A673 (cell line): Measurements from ENCODE around the gene KLHL13. TPM values are rescaled to one million over a fixed set of nuclear protein-coding genes. Genes with fewer than 3 reads are reported as not detected.
A peak's percentile ranks its signal among the peaks of the same experiment; 100 is the strongest.

Experiments
- BruUV-seq: library from RNA; stranded (reverse); fragments of 400-500 nt; replicated peaks from 2 replicates; lab custom pipeline; 2021; lab: Mats Ljungman, UMichigan
- CTCF ChIA-PET: fragments of 300-600 bp; sonication (Branson Sonifier 250); formaldehyde crosslinking; loops from one replicate; lab custom pipeline; 2022; ENCODE audit warnings: antibody characterized with exemption; lab: Charles Lee
- POLR2A ChIA-PET: fragments of 300-600 bp; sonication (Branson Sonifier 250); formaldehyde crosslinking; loops from one replicate; lab custom pipeline; 2022; ENCODE audit warnings: antibody characterized with exemption; ENCODE audit not compliant: low non-redundant PET; lab: Charles Lee
- DNase-seq: peaks from one replicate; pipeline ENCODE4 v3.0.0-alpha.2; 2015; ENCODE audit warnings: low spot score
- H3K27ac ChIP-seq: fragments of 200-600 bp; sonication (generic); 2 replicates; pipeline ENCODE4 v1.5.1; 2016; ENCODE audit warnings: mixed run types, low read depth, mild to moderate bottlenecking, mixed read lengths, antibody characterized with exemption, low read length; ENCODE audit not compliant: poor library complexity, severe bottlenecking
- H3K27me3 ChIP-seq: fragments of 200-600 bp; sonication (generic); replicated peaks from 2 replicates; pipeline ENCODE4 v1.6.1; 2017; ENCODE audit warnings: mixed run types, low read depth, mild to moderate bottlenecking, mixed read lengths, antibody characterized with exemption, low read length; ENCODE audit not compliant: insufficient read depth, poor library complexity
- H3K36me3 ChIP-seq: fragments of 200-600 bp; sonication (generic); 2 replicates; pipeline ENCODE4 v1.6.1; 2016; ENCODE audit warnings: mixed run types, mild to moderate bottlenecking, mixed read lengths, antibody characterized with exemption, low read length; ENCODE audit not compliant: insufficient read depth, poor library complexity, severe bottlenecking
- H3K4me1 ChIP-seq: fragments of 200-600 bp; sonication (generic); 2 replicates; pipeline ENCODE4 v1.6.1; 2017; ENCODE audit warnings: mixed run types, mild to moderate bottlenecking, mixed read lengths, antibody characterized with exemption, low read length; ENCODE audit not compliant: insufficient read depth, poor library complexity, severe bottlenecking
- H3K4me3 ChIP-seq: fragments of 200-600 bp; sonication (generic); 2 replicates; pipeline ENCODE4 v1.5.1; 2016; ENCODE audit warnings: low read depth, mixed run types, mild to moderate bottlenecking, mixed read lengths, low read length; ENCODE audit not compliant: poor library complexity, severe bottlenecking
- H3K9me3 ChIP-seq: fragments of 200-600 bp; sonication (generic); 2 replicates; pipeline ENCODE4 v1.6.1; 2016; ENCODE audit warnings: mixed run types, low read depth, mild to moderate bottlenecking, mixed read lengths, antibody characterized with exemption, low read length; ENCODE audit not compliant: poor library complexity, severe bottlenecking
- EZH2 ChIP-seq: fragments of 200-600 bp; sonication (generic); IDR thresholded peaks from 2 replicates; pipeline ENCODE4 v1.6.1; 2017; ENCODE audit warnings: borderline replicate concordance, low read depth, mild to moderate bottlenecking, mixed read lengths, antibody characterized with exemption, low read length; ENCODE audit not compliant: poor library complexity, severe bottlenecking
- intact Hi-C: fragments of 100-400 bp; cut with micrococcal nuclease; formaldehyde crosslinking; loops from one replicate; pipeline ENCODE4 v1.10.0; 2022; ENCODE audit not compliant: unreplicated experiment
- total RNA-seq: library from RNA; stranded (reverse); gene quantifications from 2 replicates; pipeline ENCODE4 v1.2.3, GENCODE V29; 2021
- TF ChIP-seq, protein P1 (sequence below): fragments of 300-800, 200-600 bp; sonication (generic); conservative IDR thresholded peaks from 2 replicates; pipeline ENCODE4 v1.5.1; 2017; ENCODE audit warnings: low read depth, mild to moderate bottlenecking, antibody characterized with exemption, low read length, moderate library complexity, mixed read lengths

The KLHL13 gene
- total RNA-seq, 1 experiment from 2014 or later = 46.3 TPM

DNA sequence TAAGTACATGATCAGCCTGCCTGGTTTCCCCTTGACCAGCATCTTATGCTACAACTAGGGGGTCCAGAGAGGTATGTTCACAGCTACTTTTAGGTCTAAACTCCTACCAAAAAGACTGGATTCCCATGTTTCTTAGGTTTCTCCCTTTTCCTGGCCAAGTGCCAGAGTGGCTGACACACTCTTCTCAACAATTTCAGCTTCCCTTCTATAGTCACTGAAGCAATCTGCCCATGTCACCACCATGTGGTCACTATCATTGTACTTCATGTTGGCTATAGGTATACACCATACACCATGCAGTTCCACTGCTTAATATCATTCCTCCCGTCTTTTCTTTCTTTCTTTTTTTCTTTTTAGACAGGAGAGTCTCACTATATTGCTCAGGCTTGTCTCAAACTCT is 66.9 kb downstream of the KLHL13 start:
- Histone ChIP-seq H3K27ac (no peak overlapping the region), H3K36me3 (no peaks in the 10 kb centered on the region), H3K9me3 (peaks cover under 1% of the 10 kb centered on the region), H3K4me3 (no peak overlapping the region), H3K4me1 (no peaks in the 10 kb centered on the region), H3K27me3 (no peaks in the 10 kb centered on the region)
- DNase-seq = peak; percentile 32
- ChIA-PET CTCF (no interaction called here), POLR2A (no interaction called here)
- no peak for TF ChIP-seq EZH2
- TF ChIP-seq, protein P1, sequence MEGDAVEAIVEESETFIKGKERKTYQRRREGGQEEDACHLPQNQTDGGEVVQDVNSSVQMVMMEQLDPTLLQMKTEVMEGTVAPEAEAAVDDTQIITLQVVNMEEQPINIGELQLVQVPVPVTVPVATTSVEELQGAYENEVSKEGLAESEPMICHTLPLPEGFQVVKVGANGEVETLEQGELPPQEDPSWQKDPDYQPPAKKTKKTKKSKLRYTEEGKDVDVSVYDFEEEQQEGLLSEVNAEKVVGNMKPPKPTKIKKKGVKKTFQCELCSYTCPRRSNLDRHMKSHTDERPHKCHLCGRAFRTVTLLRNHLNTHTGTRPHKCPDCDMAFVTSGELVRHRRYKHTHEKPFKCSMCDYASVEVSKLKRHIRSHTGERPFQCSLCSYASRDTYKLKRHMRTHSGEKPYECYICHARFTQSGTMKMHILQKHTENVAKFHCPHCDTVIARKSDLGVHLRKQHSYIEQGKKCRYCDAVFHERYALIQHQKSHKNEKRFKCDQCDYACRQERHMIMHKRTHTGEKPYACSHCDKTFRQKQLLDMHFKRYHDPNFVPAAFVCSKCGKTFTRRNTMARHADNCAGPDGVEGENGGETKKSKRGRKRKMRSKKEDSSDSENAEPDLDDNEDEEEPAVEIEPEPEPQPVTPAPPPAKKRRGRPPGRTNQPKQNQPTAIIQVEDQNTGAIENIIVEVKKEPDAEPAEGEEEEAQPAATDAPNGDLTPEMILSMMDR = no peak
- intact Hi-C loops = no loop called here
- no TSS peak for BruUV-seq

DNA sequence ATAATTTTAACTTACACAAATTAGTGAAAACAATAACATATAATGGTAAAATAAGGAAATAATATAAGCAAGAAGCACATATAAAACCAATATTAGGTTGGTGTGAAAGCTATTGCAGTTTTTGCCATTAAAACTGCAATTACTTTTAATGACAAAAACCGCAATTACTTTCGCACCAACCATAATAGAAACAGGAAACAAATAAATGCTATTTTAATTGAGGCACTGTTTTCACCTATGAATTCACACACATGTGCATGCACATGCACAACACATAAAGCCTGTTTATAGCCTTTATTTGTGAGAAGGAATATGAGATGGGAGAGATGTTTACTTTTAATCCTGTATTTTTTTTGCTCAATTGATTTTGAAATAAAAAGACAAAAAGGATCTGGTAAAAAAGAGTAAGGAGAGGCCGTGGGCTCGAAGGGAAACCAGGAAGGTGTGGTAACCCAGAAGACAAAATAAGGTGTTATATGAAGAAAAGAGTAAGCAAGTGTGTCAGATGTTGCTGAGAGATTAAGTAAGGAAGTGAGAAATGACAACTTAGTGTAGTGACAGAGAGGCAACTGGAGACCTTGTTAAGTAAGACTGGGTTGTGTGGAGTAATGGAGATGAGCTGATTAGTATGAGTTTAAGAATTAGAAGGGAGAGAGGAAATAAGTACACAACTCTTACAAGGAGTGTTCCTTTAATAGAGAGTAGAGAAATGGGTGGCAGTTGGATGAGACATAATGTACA is 69.0 kb downstream of the KLHL13 start:
- no TSS peak for BruUV-seq
- intact Hi-C loops = no loop called here
- DNase-seq = no peak
- H3K4me1 ChIP-seq = no peaks in the 10 kb centered on the region
- no peak overlapping the region for H3K27ac ChIP-seq
- POLR2A ChIA-PET = no interaction called here
- H3K4me3 ChIP-seq = no peak overlapping the region
- H3K36me3 ChIP-seq = no peaks in the 10 kb centered on the region
- CTCF ChIA-PET = no interaction called here
- no peaks in the 10 kb centered on the region for H3K27me3 ChIP-seq
- TF ChIP-seq, protein P1 = no peak
- TF ChIP-seq EZH2 = no peak
- H3K9me3 ChIP-seq = peaks cover 7% of the 10 kb centered on the region

DNA sequence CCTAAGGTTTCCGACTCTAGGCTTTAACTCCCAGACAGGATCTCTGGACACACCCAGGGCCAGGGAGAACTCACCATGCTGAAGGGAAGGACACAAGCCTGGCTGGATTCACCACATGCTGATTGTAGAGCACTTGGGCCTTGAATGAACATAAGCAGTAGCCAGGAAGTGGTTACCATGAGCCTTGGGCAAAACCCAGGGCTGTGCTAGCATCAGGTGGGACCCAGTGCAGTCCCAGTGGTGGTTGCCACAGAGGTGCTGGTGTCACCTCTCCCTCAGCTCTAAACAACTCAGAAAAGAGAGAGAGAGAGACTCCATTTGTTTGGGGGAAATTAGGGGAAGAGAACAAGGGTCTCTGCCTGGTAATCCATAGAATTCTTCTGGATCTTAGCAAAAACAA is 77.0 kb downstream of the KLHL13 start:
- no peak for DNase-seq
- BruUV-seq = no TSS peak
- no peak for TF ChIP-seq EZH2
- TF ChIP-seq, protein P1 = no peak
- H3K4me3 ChIP-seq = no peak overlapping the region
- H3K9me3 ChIP-seq = peaks cover 5% of the 10 kb centered on the region
- H3K27me3 ChIP-seq = no peaks in the 10 kb centered on the region
- H3K4me1 ChIP-seq = no peaks in the 10 kb centered on the region
- intact Hi-C loops = no loop called here
- H3K36me3 ChIP-seq = no peaks in the 10 kb centered on the region
- POLR2A ChIA-PET = no interaction called here
- H3K27ac ChIP-seq = no peak overlapping the region
- CTCF ChIA-PET = no interaction called here
